Stimulated activated CD4-positive, alpha-beta T cell treated with anti-CD3 and anti-CD28 coated beads, Interleukin-4, amount 100 ng/mL, for 1 hour (primary cell): ENCODE results near the gene BACH1.
A peak's percentile ranks its signal among the peaks of the same experiment; 100 is the strongest.

ENCODE experiments used
- DNase-seq: peaks from one replicate; pipeline ENCODE4 v3.0.0-alpha.2; 2020

BACH1 gene

DNA sequence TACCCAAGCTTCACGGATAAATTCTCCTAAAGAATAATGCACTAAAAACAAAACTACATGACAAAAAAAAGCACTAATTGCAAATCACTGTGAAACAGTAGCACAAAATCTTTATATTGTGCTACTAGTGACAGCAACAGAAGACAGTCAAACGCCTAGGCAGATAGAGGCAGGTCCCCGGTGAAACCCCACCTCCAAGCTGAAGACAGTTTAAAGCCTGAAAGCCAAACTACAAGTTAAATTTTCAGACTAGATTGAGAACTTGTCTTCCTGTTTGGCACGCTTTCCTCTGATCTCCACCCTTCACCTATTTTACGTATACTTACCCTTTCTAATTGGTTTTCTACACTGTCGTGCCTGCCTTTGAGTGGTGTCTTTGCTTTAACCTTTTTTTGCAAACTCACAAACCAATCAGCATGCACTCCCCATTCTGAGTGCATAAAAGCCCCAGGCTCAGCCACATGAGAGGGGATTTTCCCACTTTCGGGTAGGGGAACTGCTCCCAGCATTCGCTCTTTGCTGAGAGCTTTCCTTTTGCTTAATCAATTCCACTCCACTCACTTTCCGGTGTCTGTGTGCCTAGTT lies 3.6 kb upstream of the BACH1 start:
- no peak for DNase-seq

DNA sequence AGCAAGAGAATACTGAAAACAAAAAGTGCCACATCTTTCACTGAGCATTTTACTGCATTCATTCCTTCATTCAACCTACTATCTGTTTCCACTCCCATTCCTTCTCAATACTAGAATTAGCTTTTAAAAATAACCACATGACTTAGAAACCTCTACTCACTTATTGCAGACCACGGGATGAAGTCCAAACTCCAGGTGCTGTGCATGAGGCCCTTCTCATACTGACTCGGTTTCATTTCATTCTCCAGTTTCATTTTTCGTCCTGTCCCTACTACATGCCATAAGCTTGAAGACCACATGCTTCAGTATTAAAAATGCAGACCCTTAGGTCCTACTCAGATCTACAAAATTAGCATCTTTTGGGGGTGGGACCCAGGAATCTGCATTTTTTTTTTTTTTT lies 2.3 kb upstream of the BACH1 start:
- DNase-seq: no peak

GRCh38 chr21:29297483-29298347 lies 1.0 kb upstream of the BACH1 start:
- no peak for DNase-seq

GRCh38 chr21:29299046-29299915 lies 559 bp downstream of the BACH1 start:
- peak; percentile 78 for DNase-seq

DNA sequence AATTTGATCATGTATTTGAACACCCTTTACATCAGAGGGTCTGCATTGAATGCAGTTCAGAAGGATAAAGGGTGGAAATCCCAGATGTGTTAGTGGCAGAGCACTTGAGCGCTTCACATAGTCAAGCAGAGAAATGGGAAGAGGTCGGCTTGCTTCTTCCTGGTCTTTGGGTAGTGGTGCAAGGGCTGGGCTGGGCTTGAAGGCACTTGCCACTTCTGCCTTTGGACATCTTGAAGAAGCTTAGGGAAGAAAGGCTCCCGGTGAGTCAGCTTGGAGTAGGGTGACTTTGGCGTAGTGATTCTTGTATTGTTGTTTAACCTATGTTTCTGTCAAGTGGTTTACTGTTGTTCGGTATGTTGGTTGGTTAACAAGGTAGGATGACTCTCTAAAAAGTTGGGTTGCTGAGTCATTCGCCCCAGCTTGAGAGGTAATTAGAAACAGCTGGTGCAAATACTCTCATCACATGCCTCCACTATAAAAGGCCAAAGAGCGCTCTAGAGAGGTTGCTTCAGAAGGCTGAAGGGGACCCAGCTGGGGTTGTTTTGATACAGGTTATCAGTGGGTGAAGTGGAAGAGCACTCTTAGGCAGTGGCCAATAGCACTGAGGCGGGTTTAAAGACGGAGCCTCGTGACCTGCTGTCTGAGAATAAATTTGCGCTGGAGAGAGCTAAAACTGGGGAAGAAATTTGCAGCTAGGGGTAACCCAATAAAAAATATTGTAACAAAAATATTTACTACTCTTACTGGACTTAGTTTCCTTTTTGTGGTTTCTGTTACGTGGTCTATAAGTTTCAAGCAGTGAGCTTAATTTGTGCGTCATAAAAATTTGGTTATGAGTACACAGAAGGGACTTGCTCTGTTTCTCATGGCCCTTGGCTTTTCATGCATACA lies 1.4 kb downstream of the BACH1 start:
- DNase-seq: peak; percentile 27

- DNase-seq: no peak
These were observed 2.1 kb downstream of the BACH1 start for GRCh38 chr21:29300807-29301138.

- no peak for DNase-seq
These were observed 3.0 kb downstream of the BACH1 start for GRCh38 chr21:29301691-29302090.

DNA sequence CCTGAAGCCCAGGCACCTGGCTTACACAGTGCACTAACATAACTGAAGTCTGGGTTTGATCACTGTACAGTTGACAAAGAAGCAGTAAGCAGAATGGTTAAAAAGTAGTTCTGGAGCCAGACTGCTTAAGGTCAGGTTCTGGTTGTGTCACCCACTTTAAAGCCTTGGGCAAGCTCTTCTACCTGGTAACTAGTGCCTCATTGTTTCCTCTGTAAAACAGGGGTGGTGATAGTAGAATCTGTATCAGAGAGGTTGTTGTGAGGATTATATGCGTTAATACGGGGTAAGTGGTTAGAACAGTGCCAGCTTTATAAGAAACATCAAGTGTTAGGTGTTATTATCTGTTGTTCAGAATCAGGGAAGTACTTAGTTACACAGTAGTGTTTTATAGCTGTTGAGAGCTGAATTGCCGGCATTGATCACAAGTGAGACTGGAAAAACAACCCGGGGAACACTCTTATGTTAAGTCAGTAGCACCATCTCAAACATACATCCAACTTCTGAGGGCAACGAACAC lies 3.7 kb downstream of the BACH1 start:
- DNase-seq: no peak

GRCh38 chr21:29303288-29303687 lies 4.6 kb downstream of the BACH1 start:
- no peak for DNase-seq

- no peak for DNase-seq
These were observed 5.9 kb downstream of the BACH1 start for GRCh38 chr21:29304597-29304996.

GRCh38 chr21:29305068-29305467 lies 6.3 kb downstream of the BACH1 start:
- DNase-seq: no peak

- DNase-seq: no peak
These were observed 6.8 kb downstream of the BACH1 start for GRCh38 chr21:29305561-29305960.

DNA sequence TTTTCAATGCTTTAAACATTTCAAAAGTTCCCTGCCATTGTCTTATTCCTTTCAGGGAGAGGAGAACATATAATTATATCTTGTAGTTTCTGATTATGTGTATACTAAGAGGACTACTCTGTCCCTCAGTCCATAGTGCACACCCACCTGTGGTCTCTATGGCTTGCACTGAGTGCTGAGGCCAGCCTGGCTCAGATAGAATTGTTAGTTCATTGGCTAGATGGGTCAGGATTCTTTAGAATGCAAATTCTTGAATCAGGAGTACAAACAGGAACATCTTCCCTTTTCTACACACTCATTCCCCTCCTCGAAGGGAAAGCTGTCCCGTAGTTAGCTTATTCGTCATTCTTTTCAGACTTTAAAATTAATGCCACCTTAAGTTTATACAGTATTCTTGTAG lies 8.2 kb downstream of the BACH1 start:
- DNase-seq: no peak

DNA sequence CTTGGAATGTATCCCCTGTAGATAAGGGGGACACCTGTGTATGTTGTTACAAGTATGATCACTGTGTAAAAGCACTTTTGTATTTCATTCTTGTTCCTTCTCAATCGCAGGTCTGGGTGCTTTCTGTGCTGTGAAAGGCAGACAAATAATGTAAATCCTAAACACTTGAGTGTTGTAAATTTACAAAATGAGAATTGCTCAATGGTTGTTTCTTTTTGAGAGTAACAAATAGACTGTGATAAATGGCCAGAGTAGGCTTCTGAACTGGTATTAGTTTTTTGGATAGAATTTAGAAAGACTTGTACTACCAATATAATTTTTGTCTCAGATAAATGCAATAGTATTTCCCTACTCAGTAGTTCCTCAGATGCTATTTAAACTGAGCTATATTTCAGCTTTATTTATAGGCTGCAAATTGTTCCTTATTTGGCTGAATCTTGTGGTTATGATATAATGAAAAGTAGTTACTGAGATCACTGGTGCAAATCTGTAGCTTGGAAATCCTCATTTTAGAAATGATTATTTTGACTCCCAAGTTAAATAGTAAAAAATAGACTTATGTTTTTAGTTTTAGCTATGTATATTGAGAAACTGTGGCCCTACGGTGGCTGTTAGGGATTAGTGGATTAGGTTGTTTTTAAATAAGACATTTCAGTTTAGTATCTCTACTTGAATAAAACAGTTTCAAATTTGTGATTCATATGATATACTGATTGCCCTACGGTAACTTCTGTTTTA lies 9.2 kb downstream of the BACH1 start:
- DNase-seq: no peak

DNA sequence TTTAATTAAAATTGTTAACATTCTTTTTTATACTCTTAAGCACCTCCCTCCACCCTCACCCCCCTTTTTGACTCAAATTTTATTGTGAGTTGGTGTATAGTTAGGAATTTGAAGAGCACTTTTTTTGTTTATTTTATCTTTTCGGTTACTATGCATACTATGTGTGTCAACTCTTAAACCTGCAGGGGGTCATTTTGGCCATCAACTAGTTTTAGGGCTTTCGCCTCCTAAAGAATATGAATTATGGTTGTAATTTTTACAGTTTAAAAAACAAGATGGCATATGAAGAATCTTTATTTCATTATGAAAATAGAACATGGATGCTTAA lies 9.7 kb downstream of the BACH1 start:
- no peak for DNase-seq

- no peak for DNase-seq
These were observed 11.0 kb downstream of the BACH1 start for GRCh38 chr21:29309703-29310102.

- no peak for DNase-seq
These were observed 13.1 kb downstream of the BACH1 start for GRCh38 chr21:29311802-29312201.

- DNase-seq: no peak
These were observed 14.3 kb downstream of the BACH1 start for GRCh38 chr21:29312981-29313380.

DNA sequence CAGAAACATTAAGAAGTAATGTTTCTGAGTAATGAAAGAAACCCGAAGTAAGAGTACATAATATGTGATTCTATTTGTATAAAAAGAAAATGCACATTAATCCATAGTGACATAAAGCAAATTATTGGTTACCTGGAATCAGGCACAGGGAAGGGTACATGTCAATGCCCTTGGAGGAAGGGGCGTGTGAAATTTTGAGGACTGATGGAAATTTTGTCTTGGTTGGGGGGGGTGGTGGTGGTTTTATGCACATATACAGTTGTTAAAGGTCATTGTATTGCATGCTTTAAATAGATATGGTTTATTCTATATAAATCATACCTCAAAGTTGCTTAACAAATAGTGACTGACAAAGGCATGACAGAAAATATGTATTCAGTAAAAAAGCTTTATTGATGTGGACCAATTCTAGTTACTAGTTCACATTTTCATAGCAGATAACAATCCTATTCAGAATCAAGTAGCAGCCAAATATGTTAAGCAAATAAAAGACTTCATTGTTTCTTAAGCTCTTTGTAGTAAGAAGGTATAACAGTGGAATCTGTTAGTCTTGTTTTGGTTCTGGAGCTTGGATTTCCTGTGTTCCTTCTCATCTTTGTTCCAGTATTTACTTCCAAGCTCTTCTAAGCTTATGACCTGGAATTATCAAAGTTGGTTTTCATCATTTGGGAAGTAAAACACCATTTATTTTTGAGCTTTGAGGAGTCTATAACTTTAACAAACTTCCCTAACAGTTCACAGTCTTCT lies 15.1 kb downstream of the BACH1 start:
- no peak for DNase-seq

- DNase-seq: no peak
These were observed 16.5 kb downstream of the BACH1 start for GRCh38 chr21:29315131-29315749.
